Measurements from ENCODE around the gene ABHD12B.

ABHD12B gene

GRCh38 chr14:50928002-50928635 lies 56.3 kb downstream of the ABHD12B start:
- Histone ChIP-seq H3K9ac (ENCODE audit: low read length) (no peak overlapping the region), H3K4me3 (ENCODE audit: low read length) (no peak overlapping the region), H3K36me3 (ENCODE audit: control insufficient read depth, low read depth, low read length) (peaks cover 17% of the 10 kb centered on the region), H3K27ac (ENCODE audit: low read length) (no peak overlapping the region), H3K27me3 (ENCODE audit: control insufficient read depth, insufficient read depth, low read length) (no peaks in the 10 kb centered on the region), H3K4me1 (ENCODE audit: control insufficient read depth, low read depth, low read length) (no peaks in the 10 kb centered on the region), H3K9me3 (ENCODE audit: control insufficient read depth, low read depth, low read length) (no peaks in the 10 kb centered on the region)

GRCh38 chr14:50929506-50929905 lies 57.7 kb downstream of the ABHD12B start:
- H3K9ac ChIP-seq (ENCODE audit: low read length), result no peak overlapping the region
- H3K4me1 ChIP-seq (ENCODE audit: control insufficient read depth, low read depth, low read length), result no peaks in the 10 kb centered on the region
- peaks cover 17% of the 10 kb centered on the region for H3K36me3 ChIP-seq (ENCODE audit: control insufficient read depth, low read depth, low read length)
- H3K27ac ChIP-seq (ENCODE audit: low read length), result no peak overlapping the region
- no peaks in the 10 kb centered on the region for H3K27me3 ChIP-seq (ENCODE audit: control insufficient read depth, insufficient read depth, low read length)
- no peaks in the 10 kb centered on the region for H3K9me3 ChIP-seq (ENCODE audit: control insufficient read depth, low read depth, low read length)
- no peak overlapping the region for H3K4me3 ChIP-seq (ENCODE audit: low read length)

- Histone ChIP-seq H3K36me3 (ENCODE audit: control insufficient read depth, low read depth, low read length) (peaks cover 22% of the 10 kb centered on the region), H3K27me3 (ENCODE audit: control insufficient read depth, insufficient read depth, low read length) (no peaks in the 10 kb centered on the region), H3K4me3 (ENCODE audit: low read length) (no peak overlapping the region), H3K27ac (ENCODE audit: low read length) (no peak overlapping the region), H3K9ac (ENCODE audit: low read length) (no peak overlapping the region), H3K9me3 (ENCODE audit: control insufficient read depth, low read depth, low read length) (no peaks in the 10 kb centered on the region), H3K4me1 (ENCODE audit: control insufficient read depth, low read depth, low read length) (no peaks in the 10 kb centered on the region)
These were observed 59.7 kb downstream of the ABHD12B start for GRCh38 chr14:50931559-50931958.

- no peak overlapping the region for H3K4me3 ChIP-seq (ENCODE audit: low read length)
- no peaks in the 10 kb centered on the region for H3K27me3 ChIP-seq (ENCODE audit: control insufficient read depth, insufficient read depth, low read length)
- no peak overlapping the region for H3K27ac ChIP-seq (ENCODE audit: low read length)
- H3K4me1 ChIP-seq (ENCODE audit: control insufficient read depth, low read depth, low read length), result no peaks in the 10 kb centered on the region
- H3K36me3 ChIP-seq (ENCODE audit: control insufficient read depth, low read depth, low read length), result peaks cover 22% of the 10 kb centered on the region
- H3K9me3 ChIP-seq (ENCODE audit: control insufficient read depth, low read depth, low read length), result no peaks in the 10 kb centered on the region
- no peak overlapping the region for H3K9ac ChIP-seq (ENCODE audit: low read length)
These were observed 60.3 kb downstream of the ABHD12B start for GRCh38 chr14:50932156-50932555.

- Histone ChIP-seq H3K36me3 (ENCODE audit: control insufficient read depth, low read depth, low read length) (peaks cover 22% of the 10 kb centered on the region), H3K9ac (ENCODE audit: low read length) (no peak overlapping the region), H3K4me1 (ENCODE audit: control insufficient read depth, low read depth, low read length) (no peaks in the 10 kb centered on the region), H3K27ac (ENCODE audit: low read length) (no peak overlapping the region), H3K4me3 (ENCODE audit: low read length) (no peak overlapping the region), H3K27me3 (ENCODE audit: control insufficient read depth, insufficient read depth, low read length) (no peaks in the 10 kb centered on the region), H3K9me3 (ENCODE audit: control insufficient read depth, low read depth, low read length) (no peaks in the 10 kb centered on the region)
These were observed 61.0 kb downstream of the ABHD12B start for GRCh38 chr14:50932592-50933495.

- Histone ChIP-seq H3K36me3 (ENCODE audit: control insufficient read depth, low read depth, low read length) (peaks cover 16% of the 10 kb centered on the region), H3K27ac (ENCODE audit: low read length) (no peak overlapping the region), H3K9me3 (ENCODE audit: control insufficient read depth, low read depth, low read length) (no peaks in the 10 kb centered on the region), H3K4me3 (ENCODE audit: low read length) (no peak overlapping the region), H3K27me3 (ENCODE audit: control insufficient read depth, insufficient read depth, low read length) (no peaks in the 10 kb centered on the region), H3K9ac (ENCODE audit: low read length) (no peak overlapping the region), H3K4me1 (ENCODE audit: control insufficient read depth, low read depth, low read length) (no peaks in the 10 kb centered on the region)
These were observed 63.5 kb downstream of the ABHD12B start for GRCh38 chr14:50935126-50936015.

GRCh38 chr14:50936016-50936340 lies 64.1 kb downstream of the ABHD12B start:
- Histone ChIP-seq H3K4me3 (ENCODE audit: low read length) (no peak overlapping the region), H3K9me3 (ENCODE audit: control insufficient read depth, low read depth, low read length) (no peaks in the 10 kb centered on the region), H3K36me3 (ENCODE audit: control insufficient read depth, low read depth, low read length) (peaks cover 16% of the 10 kb centered on the region), H3K27ac (ENCODE audit: low read length) (no peak overlapping the region), H3K4me1 (ENCODE audit: control insufficient read depth, low read depth, low read length) (no peaks in the 10 kb centered on the region), H3K27me3 (ENCODE audit: control insufficient read depth, insufficient read depth, low read length) (no peaks in the 10 kb centered on the region), H3K9ac (ENCODE audit: low read length) (no peak overlapping the region)

GRCh38 chr14:50936882-50937281 lies 65.0 kb downstream of the ABHD12B start:
- Histone ChIP-seq H3K9ac (ENCODE audit: low read length) (no peak overlapping the region), H3K36me3 (ENCODE audit: control insufficient read depth, low read depth, low read length) (peaks cover 11% of the 10 kb centered on the region), H3K4me3 (ENCODE audit: low read length) (no peak overlapping the region)

GRCh38 chr14:50937325-50937724 lies 65.5 kb downstream of the ABHD12B start:
- Histone ChIP-seq H3K36me3 (ENCODE audit: control insufficient read depth, low read depth, low read length) (peaks cover 8% of the 10 kb centered on the region), H3K27me3 (ENCODE audit: control insufficient read depth, insufficient read depth, low read length) (no peaks in the 10 kb centered on the region), H3K27ac (ENCODE audit: low read length) (no peak overlapping the region), H3K9me3 (ENCODE audit: control insufficient read depth, low read depth, low read length) (no peaks in the 10 kb centered on the region), H3K4me3 (ENCODE audit: low read length) (no peak overlapping the region), H3K9ac (ENCODE audit: low read length) (no peak overlapping the region), H3K4me1 (ENCODE audit: control insufficient read depth, low read depth, low read length) (no peaks in the 10 kb centered on the region)

More at GRCh38 chr14:50936882-50937281, 65.0 kb downstream of the ABHD12B start:
- H3K9me3 ChIP-seq (ENCODE audit: control insufficient read depth, low read depth, low read length), result no peaks in the 10 kb centered on the region
- no peak overlapping the region for H3K27ac ChIP-seq (ENCODE audit: low read length)
- H3K27me3 ChIP-seq (ENCODE audit: control insufficient read depth, insufficient read depth, low read length), result no peaks in the 10 kb centered on the region
- no peaks in the 10 kb centered on the region for H3K4me1 ChIP-seq (ENCODE audit: control insufficient read depth, low read depth, low read length)

GRCh38 chr14:50937800-50938199 lies 65.9 kb downstream of the ABHD12B start:
- Histone ChIP-seq H3K9ac (ENCODE audit: low read length) (no peak overlapping the region), H3K9me3 (ENCODE audit: control insufficient read depth, low read depth, low read length) (no peaks in the 10 kb centered on the region), H3K36me3 (ENCODE audit: control insufficient read depth, low read depth, low read length) (peaks cover 5% of the 10 kb centered on the region), H3K27ac (ENCODE audit: low read length) (no peak overlapping the region), H3K4me3 (ENCODE audit: low read length) (no peak overlapping the region), H3K4me1 (ENCODE audit: control insufficient read depth, low read depth, low read length) (no peaks in the 10 kb centered on the region), H3K27me3 (ENCODE audit: control insufficient read depth, insufficient read depth, low read length) (no peaks in the 10 kb centered on the region)

GRCh38 chr14:50941151-50941550 lies 69.3 kb downstream of the ABHD12B start:
- H3K27me3 ChIP-seq (ENCODE audit: control insufficient read depth, insufficient read depth, low read length), result peaks cover 6% of the 10 kb centered on the region
- no peak overlapping the region for H3K9ac ChIP-seq (ENCODE audit: low read length)
- H3K4me1 ChIP-seq (ENCODE audit: control insufficient read depth, low read depth, low read length), result peaks cover 4% of the 10 kb centered on the region
- H3K36me3 ChIP-seq (ENCODE audit: control insufficient read depth, low read depth, low read length), result no peaks in the 10 kb centered on the region
- no peak overlapping the region for H3K27ac ChIP-seq (ENCODE audit: low read length)
- H3K4me3 ChIP-seq (ENCODE audit: low read length), result no peak overlapping the region
- no peaks in the 10 kb centered on the region for H3K9me3 ChIP-seq (ENCODE audit: control insufficient read depth, low read depth, low read length)

All from iPS-18a (cell line).